SK-N-SH treated with all-trans-retinoic acid at 6 μM for 48 hours (cell line): ENCODE measurements around the gene C11orf86.

ENCODE experiments used
- CSDC2 ChIP-seq: fragments of 250-450 bp; sonication (Bioruptor Pico); IDR thresholded peaks from 2 replicates; pipeline ENCODE4 v1.5.0; 2020; ENCODE audit warnings: mild to moderate bottlenecking, moderate library complexity
- ESRRG ChIP-seq: fragments of 250-450 bp; sonication (Bioruptor Pico); IDR thresholded peaks from 2 replicates; pipeline ENCODE4 v1.6.1; 2021; ENCODE audit warnings: mild to moderate bottlenecking
- SNAI2 ChIP-seq: fragments of 250-450 bp; sonication (Bioruptor Pico); IDR thresholded peaks from 2 replicates; pipeline ENCODE4 v1.5.0; 2020; ENCODE audit warnings: mild to moderate bottlenecking, moderate library complexity
- TCF4 ChIP-seq: fragments of 250-450 bp; sonication (Bioruptor Pico); IDR thresholded peaks from 2 replicates; pipeline ENCODE4 v1.8.0; 2021; ENCODE audit warnings: mild to moderate bottlenecking, moderate library complexity, borderline replicate concordance
- ZFP30 ChIP-seq: fragments of 450-650 bp; formaldehyde crosslinking; IDR thresholded peaks from 2 replicates; pipeline ENCODE4 v1.5.0; 2022; ENCODE audit warnings: mild to moderate bottlenecking, moderate library complexity
- ZNF565 ChIP-seq: fragments of 450-650 bp; formaldehyde crosslinking; conservative IDR thresholded peaks from 2 replicates; pipeline ENCODE4 v1.5.0; 2020; ENCODE audit warnings: low read depth, mild to moderate bottlenecking, moderate library complexity

DNA sequence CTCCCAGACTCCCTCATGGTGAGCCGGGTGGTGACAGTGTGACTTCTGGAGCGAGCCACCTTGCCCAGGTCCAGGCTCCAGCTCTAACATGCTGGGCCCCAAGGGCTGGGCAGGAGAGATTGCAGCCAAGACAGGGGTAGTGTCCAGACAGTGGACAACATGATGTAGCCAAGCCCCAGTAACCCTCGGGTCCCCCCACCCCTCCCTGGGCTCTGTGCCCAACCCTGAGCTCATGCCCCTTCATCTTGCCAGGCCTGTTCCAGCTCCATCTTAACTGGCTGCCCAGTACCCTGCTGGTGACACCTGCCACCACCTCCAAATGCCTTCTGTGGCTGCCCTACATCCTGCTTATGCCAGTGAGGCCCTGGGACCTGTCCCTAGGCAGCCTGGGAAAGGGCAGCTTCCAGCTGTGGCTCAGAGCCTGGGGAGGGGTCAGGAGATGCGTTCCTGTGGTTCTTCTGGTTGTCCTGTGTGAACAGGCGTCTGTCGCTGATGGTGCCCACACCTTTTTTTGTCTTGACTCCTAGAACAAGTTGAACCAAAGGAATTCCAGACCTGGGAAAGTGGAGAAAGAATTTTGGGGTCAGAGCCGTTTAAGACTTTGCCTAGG, 35.3 kb downstream of the C11orf86 start:
- no peak for TF ChIP-seq ZNF565
- no peak for TF ChIP-seq SNAI2 (CRISPR knock-in tag)
- TF ChIP-seq TCF4 (CRISPR knock-in tag), result no peak
- no peak for TF ChIP-seq ESRRG (CRISPR knock-in tag)
- no peak for TF ChIP-seq ZFP30
- no peak for TF ChIP-seq CSDC2 (CRISPR knock-in tag)
